Glomerular visceral epithelial cell (primary cell): ENCODE data around the gene MRGPRE.

Experiments
- DNase-seq: peaks from one replicate; pipeline ENCODE4 v3.0.0-alpha.2; 2016; ENCODE audit errors: extremely low spot score

The MRGPRE gene

DNA sequence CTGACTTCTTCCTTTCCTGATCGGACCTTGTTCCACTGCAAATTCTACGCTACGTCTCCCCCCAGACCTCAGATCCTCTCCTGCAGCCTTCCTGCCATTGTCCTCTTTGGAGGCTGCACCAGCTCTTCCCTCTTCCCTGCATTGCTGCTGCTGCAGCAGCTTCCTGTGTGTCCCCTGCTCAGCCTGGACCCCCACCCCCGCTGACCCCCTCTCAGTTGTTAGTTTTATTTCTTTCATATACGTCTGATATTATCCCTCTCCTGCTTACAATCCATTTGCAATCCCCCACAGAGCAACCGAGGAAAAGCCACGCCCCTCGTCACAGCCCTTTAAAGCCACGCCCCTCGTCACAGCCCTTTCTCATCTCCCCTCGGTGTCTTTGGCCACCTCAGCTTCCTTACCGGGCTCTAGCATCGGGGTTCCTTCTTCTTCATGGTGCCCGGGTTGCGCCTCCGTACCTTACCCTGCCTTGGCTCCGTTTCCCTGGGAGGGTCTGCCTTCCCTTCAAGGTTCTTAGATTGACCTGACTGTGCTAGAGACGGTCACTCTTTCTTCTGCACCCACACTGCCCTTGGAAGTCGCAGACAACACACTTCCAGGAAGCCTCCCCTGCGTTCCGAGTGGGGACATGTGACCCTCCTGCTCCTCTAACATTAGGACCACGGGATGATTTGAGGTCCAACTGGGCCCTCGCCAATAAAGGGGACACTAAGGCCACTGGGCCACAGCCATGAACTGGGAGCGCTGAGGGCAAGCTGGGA is 18.4 kb downstream of the MRGPRE start:
- no peak for DNase-seq

DNA sequence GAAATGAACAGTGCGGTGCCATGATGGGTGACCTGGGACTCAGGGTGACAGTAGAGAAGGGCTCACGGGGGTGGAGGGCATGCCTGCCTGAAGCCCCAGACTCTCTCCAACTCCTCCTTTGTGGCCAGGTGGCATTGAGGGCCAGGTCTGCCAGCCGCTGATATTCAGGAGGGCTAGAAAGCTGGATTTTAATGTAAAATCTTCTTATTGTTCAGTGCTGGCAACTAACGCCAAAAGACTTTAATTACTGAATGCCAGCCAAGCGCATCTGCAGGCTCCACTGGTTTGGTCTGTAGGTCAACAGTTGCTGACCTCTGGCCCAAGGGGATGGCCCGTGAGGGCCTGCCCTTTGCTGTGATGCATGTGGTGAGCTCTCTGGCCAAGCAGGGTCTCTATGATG is 23.9 kb downstream of the MRGPRE start:
- DNase-seq = no peak

- DNase-seq = no peak
Measured at GRCh38 chr11:3207526-3208189, 24.6 kb downstream of the MRGPRE start.

GRCh38 chr11:3206922-3207204 is 25.4 kb downstream of the MRGPRE start:
- DNase-seq = no peak

- no peak for DNase-seq
Measured at GRCh38 chr11:3206156-3206921, 25.9 kb downstream of the MRGPRE start.

DNA sequence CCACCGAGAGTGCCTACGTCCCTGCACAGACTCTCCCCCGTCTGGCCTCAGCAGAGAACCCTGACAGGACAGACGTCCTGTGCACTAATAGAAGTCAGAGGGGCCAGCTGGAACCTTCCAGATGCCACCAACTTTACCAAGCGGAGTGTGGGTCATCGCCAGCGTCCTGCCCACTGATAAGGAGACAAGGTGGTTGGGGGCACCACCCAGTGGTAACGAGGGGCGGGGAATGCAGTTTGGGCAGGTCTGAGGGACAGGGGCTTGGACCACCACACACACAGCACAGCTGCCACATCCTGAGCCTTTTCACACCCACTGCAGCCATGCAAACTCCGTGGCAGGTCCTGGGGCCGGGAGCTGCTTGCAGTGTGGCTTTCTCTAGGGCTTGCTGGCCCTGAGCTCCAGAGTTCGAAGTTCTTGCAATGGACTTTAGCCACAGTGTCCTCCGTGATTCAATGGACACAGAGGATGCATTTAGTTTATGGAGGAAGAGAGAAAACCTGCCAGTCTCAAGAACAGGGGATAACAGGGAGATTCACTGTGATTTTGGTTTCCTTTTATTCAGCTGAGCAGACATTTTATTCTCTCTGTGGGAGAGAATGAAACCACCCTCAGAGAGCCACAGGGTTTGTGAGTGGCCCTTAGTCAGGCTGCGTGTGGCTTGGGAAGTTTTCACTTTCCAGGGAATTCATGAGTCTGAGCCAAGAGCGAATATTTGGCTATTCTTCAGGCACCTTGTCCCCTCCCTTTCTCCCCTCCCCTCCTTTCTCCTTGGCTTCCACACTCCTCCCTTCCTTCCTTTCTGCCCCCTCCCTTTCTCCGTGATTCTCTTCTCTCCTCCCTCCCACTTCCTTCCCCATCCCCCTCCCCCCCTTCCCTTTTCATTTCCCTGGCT is 26.7 kb downstream of the MRGPRE start:
- no peak for DNase-seq

GRCh38 chr11:3204141-3205015 is 27.8 kb downstream of the MRGPRE start:
- no peak for DNase-seq

DNA sequence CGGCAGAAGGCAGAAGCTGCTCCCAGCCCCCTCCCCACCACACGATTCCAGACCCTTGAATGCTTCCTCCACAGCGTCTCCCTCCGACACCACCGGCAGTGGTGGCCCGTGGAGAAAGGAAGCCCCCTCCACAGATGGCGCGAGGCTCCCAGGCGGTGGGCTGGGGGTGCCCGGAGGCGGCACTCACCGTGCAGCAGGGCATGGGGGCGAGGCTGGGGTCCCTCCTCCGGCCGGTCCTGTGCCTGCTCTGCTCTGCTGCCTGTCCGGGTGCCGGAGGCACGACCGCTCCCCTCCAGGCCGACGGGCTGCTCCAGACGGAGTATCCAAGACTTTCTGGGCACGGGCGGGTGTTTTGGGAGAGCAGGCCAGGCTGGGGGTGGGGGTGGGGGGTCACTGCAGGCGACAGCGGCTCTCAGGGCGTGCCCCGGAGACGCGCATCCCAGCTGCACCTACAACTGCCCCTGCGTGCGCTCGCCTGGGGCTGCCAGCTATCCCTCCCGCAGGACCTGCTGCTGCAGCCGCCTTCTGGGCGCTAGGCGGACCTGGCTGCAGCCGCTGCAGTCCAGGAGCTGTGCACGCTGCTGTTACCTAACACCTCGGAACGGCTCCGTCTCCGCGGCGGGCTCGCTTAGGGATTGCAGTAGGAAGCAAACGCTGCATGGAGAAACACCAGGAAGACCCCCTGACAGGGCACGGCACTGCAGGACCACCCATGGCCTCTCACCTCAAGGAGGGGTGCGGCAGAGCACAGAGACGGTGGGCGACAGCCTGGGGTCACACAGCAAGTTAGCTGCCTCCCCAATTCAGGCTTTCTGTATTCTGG is 28.8 kb downstream of the MRGPRE start:
- no peak for DNase-seq

GRCh38 chr11:3202759-3203158 is 29.5 kb downstream of the MRGPRE start:
- DNase-seq = no peak

- DNase-seq = no peak
Measured at GRCh38 chr11:3202305-3202704, 29.9 kb downstream of the MRGPRE start.

GRCh38 chr11:3201677-3202181 is 30.5 kb downstream of the MRGPRE start:
- DNase-seq = no peak

DNA sequence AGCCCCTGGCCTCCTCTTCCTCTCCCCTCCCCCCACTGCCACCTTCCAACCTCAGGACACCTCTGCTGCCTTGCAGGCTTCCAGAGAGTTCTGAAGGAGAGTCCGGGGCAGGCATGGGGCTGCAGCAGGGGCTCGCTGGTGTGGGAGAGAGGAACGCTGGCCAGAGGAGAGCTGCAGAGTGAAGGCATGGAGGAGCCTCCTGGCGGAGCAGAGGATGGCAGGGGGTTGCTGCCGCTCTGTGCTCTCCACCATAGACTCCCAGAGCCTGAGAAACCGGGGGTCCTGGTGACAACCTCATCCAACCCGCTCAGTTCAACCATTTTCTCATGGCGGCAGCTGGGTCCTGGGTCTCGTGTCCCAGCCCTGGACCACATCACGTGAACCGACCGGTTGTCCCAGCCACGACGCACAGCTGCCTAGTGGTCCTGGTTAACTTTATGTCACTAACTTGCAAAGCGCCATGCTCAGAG is 31.1 kb downstream of the MRGPRE start:
- DNase-seq = no peak

- no peak for DNase-seq
Measured at GRCh38 chr11:3200388-3201111, 31.7 kb downstream of the MRGPRE start.

DNA sequence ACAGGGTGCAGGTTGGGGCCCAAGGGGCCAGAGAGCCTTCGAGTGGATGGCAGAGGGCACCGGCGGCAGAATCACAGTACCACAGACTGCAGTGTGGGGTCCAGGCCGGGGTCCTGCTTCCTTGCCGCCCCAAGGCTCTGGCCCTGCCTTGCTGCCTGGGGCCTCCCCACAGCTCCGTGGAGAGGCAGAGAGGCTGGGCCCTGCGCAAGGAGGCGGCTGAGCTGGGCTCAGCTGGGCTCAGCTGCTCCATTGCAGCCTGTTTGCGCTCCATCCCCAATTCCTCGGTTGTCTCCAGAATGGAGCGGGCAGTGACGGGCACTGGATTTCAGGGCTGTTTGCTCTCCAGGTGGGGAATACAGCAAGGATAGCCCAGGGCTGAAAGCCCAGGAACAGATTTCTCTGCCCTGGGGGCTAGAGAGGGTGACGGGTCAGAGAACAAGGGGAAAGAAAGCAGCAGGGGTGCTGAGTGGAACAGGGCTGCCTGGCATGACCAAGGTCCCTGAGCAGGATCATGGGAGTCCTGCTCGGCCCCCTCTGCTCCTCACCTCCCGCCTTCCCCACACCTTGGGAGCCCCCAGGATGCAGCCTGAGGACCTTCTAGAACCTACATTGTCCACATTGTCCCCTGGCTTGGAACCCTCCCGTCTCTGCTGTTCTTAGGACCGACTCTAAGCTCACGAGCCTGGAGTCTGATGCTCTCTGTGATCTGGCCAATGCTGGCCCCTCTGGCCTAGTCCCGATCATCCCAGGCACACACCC is 32.5 kb downstream of the MRGPRE start:
- DNase-seq = no peak

- no peak for DNase-seq
Measured at GRCh38 chr11:3198815-3199214, 33.4 kb downstream of the MRGPRE start.

GRCh38 chr11:3197878-3198528 is 34.2 kb downstream of the MRGPRE start:
- no peak for DNase-seq

- no peak for DNase-seq
Measured at GRCh38 chr11:3197044-3197695, 35.0 kb downstream of the MRGPRE start.
